ENCODE results near the gene THOC2.

The THOC2 gene

DNA sequence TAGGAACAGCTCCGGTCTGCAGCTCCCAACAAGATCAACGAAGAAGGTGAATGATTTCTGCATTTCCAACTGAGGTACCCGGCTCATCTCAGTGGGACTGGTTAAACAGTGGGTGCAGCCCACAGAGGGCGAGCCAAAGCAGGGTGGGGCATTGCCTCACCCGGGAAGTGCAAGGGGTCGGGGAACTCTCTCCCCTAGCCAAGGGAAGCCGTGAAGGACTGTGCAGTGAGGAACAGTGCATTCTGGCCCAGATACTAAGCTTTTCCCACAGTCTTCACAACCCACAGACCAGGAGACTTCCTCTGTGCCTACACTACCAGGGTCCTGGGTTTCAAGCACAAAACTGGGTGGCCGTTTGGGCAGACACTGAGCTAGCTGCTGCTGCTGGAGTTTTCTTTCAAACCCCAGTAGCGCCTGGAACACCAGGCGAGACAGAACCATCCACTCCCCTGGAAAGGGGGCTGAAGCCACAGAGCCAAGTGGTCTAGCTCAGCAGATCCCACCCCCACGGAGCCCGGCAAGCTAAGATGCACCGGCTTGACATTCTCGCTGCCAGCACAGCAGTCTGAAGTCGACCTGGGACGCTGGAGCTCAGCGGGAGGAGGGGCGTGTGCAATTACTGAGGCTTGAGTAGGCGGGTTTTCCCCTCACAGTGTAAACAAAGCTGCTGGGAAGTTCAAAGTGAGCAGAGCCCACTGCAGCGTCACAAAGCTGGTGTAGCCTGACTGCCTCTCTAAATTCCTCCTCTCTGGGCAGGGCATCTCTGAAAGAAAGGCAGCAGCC is 84.6 kb downstream of the THOC2 start:
- DNase-seq (ENCODE audit: low read depth) = no peak
- H3K4me3 ChIP-seq (ENCODE audit: control insufficient read depth, low read depth, low read length) = no peak overlapping the region
- TF ChIP-seq, protein P1, sequence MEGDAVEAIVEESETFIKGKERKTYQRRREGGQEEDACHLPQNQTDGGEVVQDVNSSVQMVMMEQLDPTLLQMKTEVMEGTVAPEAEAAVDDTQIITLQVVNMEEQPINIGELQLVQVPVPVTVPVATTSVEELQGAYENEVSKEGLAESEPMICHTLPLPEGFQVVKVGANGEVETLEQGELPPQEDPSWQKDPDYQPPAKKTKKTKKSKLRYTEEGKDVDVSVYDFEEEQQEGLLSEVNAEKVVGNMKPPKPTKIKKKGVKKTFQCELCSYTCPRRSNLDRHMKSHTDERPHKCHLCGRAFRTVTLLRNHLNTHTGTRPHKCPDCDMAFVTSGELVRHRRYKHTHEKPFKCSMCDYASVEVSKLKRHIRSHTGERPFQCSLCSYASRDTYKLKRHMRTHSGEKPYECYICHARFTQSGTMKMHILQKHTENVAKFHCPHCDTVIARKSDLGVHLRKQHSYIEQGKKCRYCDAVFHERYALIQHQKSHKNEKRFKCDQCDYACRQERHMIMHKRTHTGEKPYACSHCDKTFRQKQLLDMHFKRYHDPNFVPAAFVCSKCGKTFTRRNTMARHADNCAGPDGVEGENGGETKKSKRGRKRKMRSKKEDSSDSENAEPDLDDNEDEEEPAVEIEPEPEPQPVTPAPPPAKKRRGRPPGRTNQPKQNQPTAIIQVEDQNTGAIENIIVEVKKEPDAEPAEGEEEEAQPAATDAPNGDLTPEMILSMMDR (IDR thresholded peaks at IDR 0.05; ENCODE audit: control insufficient read depth, insufficient read depth, low read depth, low read length, missing control alignments) = no peak

DNA sequence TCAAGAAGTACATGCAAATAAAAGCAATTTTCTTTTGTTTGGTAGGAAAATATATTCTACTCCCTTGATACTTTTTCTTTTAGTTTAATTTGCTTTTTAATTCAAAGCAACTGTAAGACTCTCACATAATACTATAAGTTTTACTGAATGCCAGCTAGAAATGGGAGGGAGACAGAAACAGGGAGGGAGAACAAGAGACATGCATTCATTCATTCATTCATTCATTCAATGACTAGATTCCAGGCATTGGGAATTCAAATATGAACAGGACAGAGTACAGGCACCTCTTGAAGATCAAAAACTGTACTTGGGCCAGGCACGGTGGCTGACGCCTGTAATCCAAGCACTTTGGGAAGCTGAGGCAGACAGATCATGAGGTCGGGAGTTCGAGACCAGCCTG is 85.6 kb downstream of the THOC2 start:
- no peak for DNase-seq (ENCODE audit: low read depth)
- H3K4me3 ChIP-seq (ENCODE audit: control insufficient read depth, low read depth, low read length) = no peak overlapping the region
- TF ChIP-seq, protein P1 (IDR thresholded peaks at IDR 0.05; ENCODE audit: control insufficient read depth, insufficient read depth, low read depth, low read length, missing control alignments) = no peak

- TF ChIP-seq, protein P1 (IDR thresholded peaks at IDR 0.05; ENCODE audit: control insufficient read depth, insufficient read depth, low read depth, low read length, missing control alignments) = no peak
- H3K4me3 ChIP-seq (ENCODE audit: control insufficient read depth, low read depth, low read length) = no peak overlapping the region
- no peak for DNase-seq (ENCODE audit: low read depth)
Measured at GRCh38 chrX:123629502-123629901, 103.3 kb downstream of the THOC2 start.

DNA sequence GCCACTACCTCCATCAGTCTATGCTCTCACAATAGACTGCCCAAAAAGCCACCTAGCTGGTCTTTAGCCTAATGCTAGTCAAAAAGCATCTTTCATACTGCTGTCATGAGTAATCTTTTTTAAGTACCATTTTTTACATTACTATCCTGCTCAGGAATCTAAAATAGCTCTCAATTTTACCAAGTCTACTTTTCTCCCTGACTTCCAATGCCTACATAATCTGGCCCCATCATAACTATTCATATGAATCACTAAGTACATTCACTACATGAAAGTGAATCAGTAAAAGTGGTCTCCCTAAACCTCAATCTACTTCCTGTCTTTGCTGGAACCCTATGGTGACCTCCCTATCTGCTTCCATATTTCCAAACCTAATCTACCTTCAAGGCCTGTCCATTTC is 105.9 kb downstream of the THOC2 start:
- DNase-seq (ENCODE audit: low read depth) = no peak
- H3K4me3 ChIP-seq (ENCODE audit: control insufficient read depth, low read depth, low read length) = no peak overlapping the region
- TF ChIP-seq, protein P1 (IDR thresholded peaks at IDR 0.05; ENCODE audit: control insufficient read depth, insufficient read depth, low read depth, low read length, missing control alignments) = no peak

GRCh38 chrX:123625952-123626351 is 106.9 kb downstream of the THOC2 start:
- no peak overlapping the region for H3K4me3 ChIP-seq (ENCODE audit: control insufficient read depth, low read depth, low read length)
- DNase-seq (ENCODE audit: low read depth) = no peak
- TF ChIP-seq, protein P1 (IDR thresholded peaks at IDR 0.05; ENCODE audit: control insufficient read depth, insufficient read depth, low read depth, low read length, missing control alignments) = no peak

DNA sequence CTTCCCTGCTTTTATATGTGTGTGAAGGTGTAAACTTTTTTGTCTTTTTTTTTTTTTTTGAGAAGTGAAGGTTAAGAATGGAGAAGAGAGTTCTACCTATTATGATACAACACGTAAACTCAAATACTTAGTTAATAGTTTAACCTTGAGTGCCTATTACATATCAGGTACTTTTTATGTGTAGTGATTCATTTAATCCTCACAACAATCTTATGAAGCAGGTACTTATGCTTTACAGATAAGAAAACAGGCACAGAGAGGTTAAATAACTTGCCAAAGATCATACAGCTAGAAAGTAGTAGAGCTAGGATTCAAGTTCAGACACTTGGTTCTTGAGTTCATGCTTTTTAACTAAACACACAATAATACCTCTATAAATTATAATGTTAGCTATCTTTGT is 107.4 kb downstream of the THOC2 start:
- H3K4me3 ChIP-seq (ENCODE audit: control insufficient read depth, low read depth, low read length) = no peak overlapping the region
- DNase-seq (ENCODE audit: low read depth) = no peak
- TF ChIP-seq, protein P1 (IDR thresholded peaks at IDR 0.05; ENCODE audit: control insufficient read depth, insufficient read depth, low read depth, low read length, missing control alignments) = no peak
